Measurements from ENCODE around the gene ANGPTL2.

DNA sequence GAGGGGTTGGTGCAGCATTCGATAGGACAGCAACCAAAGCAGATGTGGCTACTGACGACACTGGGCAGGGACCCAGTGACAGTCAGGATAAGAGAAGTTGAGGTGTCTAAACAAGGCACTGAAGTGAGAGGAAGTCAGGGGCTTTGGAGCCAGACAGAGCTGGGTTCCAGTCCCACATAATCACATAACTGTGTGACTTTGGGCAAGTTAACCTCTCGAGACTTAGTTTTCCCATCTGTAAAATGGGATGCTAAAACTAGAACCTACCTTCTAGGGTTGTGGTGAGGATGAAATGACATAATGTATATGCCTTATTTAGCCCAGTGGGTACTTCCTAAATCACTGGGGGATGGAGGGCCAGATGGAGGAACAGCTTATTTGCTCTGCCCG is 3.1 kb downstream of the ANGPTL2 start:
- TF ChIP-seq, protein P1, sequence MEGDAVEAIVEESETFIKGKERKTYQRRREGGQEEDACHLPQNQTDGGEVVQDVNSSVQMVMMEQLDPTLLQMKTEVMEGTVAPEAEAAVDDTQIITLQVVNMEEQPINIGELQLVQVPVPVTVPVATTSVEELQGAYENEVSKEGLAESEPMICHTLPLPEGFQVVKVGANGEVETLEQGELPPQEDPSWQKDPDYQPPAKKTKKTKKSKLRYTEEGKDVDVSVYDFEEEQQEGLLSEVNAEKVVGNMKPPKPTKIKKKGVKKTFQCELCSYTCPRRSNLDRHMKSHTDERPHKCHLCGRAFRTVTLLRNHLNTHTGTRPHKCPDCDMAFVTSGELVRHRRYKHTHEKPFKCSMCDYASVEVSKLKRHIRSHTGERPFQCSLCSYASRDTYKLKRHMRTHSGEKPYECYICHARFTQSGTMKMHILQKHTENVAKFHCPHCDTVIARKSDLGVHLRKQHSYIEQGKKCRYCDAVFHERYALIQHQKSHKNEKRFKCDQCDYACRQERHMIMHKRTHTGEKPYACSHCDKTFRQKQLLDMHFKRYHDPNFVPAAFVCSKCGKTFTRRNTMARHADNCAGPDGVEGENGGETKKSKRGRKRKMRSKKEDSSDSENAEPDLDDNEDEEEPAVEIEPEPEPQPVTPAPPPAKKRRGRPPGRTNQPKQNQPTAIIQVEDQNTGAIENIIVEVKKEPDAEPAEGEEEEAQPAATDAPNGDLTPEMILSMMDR (IDR thresholded peaks at IDR 0.05; ENCODE audit: low read depth, low read length), result no peak
- no peak for TF ChIP-seq EZH2phosphoT487 (IDR thresholded peaks at IDR 0.05; ENCODE audit: low read depth)
